HepG2 (cell line): ENCODE data around the gene FOLR1. TPM values are rescaled to one million over a fixed set of nuclear protein-coding genes. Genes with fewer than 3 reads are reported as not detected.

ENCODE experiments used
- ATAC-seq: fragments of 200-7000 bp; cut with Tn5 transposase; 3 replicates; pipeline ENCODE4 v1.9.1; 2020; ENCODE audit warnings: mild to moderate bottlenecking, moderate library complexity
- BruUV-seq: library from RNA; stranded (reverse); fragments of 400-500 nt; replicated peaks from 2 replicates; lab custom pipeline; 2021; lab: Mats Ljungman, UMichigan
- CTCF ChIA-PET: fragments of 300-600 bp; formaldehyde crosslinking; extraction: SDS; loops from one replicate; lab custom pipeline; 2021; ENCODE audit warnings: low total read pairs, inconsistent platforms, low intra/inter-chr PET ratio; lab: Yijun Ruan, JAX
- POLR2A ChIA-PET: fragments of 350-600 bp; sonication (Branson Sonifier 250); formaldehyde crosslinking; loops from one replicate; lab custom pipeline; 2020; ENCODE audit warnings: antibody characterized with exemption, inconsistent platforms; lab: Yijun Ruan, JAX
- DNase-seq: peaks from one replicate; pipeline ENCODE4 v3.0.0-alpha.2; 2015; ENCODE audit warnings: low spot score
- FAIRE-seq: peaks from 3 replicates; lab custom pipeline; 2011; peaks lifted over from hg19 to GRCh38; lab: Jason Lieb, UNC
- H2AFZ ChIP-seq: one replicate; pipeline ENCODE4 v1.6.1; 2011; ENCODE audit warnings: low read length, inconsistent platforms
- H3K27ac ChIP-seq: fragments of 300-600 bp; 3 replicates; pipeline ENCODE4 v1.8.0; 2011; ENCODE audit warnings: mixed run types, mild to moderate bottlenecking, mixed read lengths, low read length, inconsistent platforms; ENCODE audit not compliant: insufficient read depth; ENCODE audit errors: extremely low read length
- H3K27me3 ChIP-seq, 2 experiments: fragments of 200-600 bp in 1 of 2; 2 replicates in 1 of 2; 3 replicates in 1 of 2; pipeline versions ENCODE4 v1.6.0 to v1.8.0; 2011; ENCODE audit warnings: low read length in 2 of 2, mild to moderate bottlenecking in 2 of 2, moderate library complexity in 2 of 2, inconsistent platforms in 1 of 2; ENCODE audit not compliant: insufficient read depth in 2 of 2, control insufficient read depth in 1 of 2
- H3K36me3 ChIP-seq, 2 experiments: fragments of 200-600 bp in 1 of 2; replicated peaks in 1 of 2; 2 replicates in 1 of 2; 3 replicates in 1 of 2; pipeline versions ENCODE4 v1.5.1 to v1.8.0; 2011; ENCODE audit warnings: low read length in 2 of 2, inconsistent platforms in 1 of 2; ENCODE audit not compliant: insufficient read depth in 2 of 2, control insufficient read depth in 1 of 2
- H3K4me1 ChIP-seq: 2 replicates; pipeline ENCODE4 v1.5.1; 2012; ENCODE audit warnings: low read length, inconsistent platforms; ENCODE audit not compliant: insufficient read depth
- H3K4me2 ChIP-seq: 2 replicates; pipeline ENCODE4 v1.6.0; 2011; ENCODE audit warnings: low read depth, low read length, inconsistent platforms
- H3K4me3 ChIP-seq, 3 experiments: fragments of 200-600 bp in 1 of 3; sonication (generic), shearing (Covaris generic) in 1 of 3; replicated peaks in 1 of 3; 2 replicates each; pipeline ENCODE4 v1.5.1; 2011 to 2016; ENCODE audit warnings: low read length in 3 of 3, inconsistent platforms in 2 of 3, low read depth in 2 of 3, mild to moderate bottlenecking in 2 of 3, control low read depth in 1 of 3, mixed read lengths in 1 of 3; ENCODE audit not compliant: insufficient read depth in 1 of 3
- H3K79me2 ChIP-seq: one replicate; pipeline ENCODE4 v1.6.1; 2011; ENCODE audit warnings: low read length, inconsistent platforms; ENCODE audit not compliant: insufficient read depth
- H3K9ac ChIP-seq: 2 replicates; pipeline ENCODE4 v1.6.0; 2011; ENCODE audit warnings: mild to moderate bottlenecking, low read depth, low read length, inconsistent platforms; ENCODE audit not compliant: insufficient read depth
- H3K9me3 ChIP-seq: 2 replicates; pipeline ENCODE4 v1.5.1; 2012; ENCODE audit warnings: mild to moderate bottlenecking, low read length
- H4K20me1 ChIP-seq: 2 replicates; pipeline ENCODE4 v1.6.0; 2011; ENCODE audit warnings: inconsistent platforms, mild to moderate bottlenecking, low read length, moderate library complexity; ENCODE audit not compliant: insufficient read depth
- ATF7 ChIP-seq, 2 experiments: fragments of 450-650 bp in 1 of 2; sonication (generic) in 1 of 2; formaldehyde crosslinking in 1 of 2; IDR thresholded peaks; 2 replicates each; pipeline versions ENCODE4 v1.4.0 to v1.6.1; 2016 to 2020; ENCODE audit warnings: antibody characterized with exemption in 1 of 2, mild to moderate bottlenecking in 1 of 2, missing genetic modification reagents in 1 of 2
- MAFK ChIP-seq, 2 experiments: IDR thresholded peaks in 1 of 2; conservative IDR thresholded peaks in 1 of 2; 2 replicates each; pipeline ENCODE4 v1.6.1; 2011; ENCODE audit warnings: improper control_type of control experiment in 2 of 2, low read length in 2 of 2
- POLR2A ChIP-seq, 2 experiments: IDR thresholded peaks; 2 replicates each; pipeline ENCODE4 v1.6.1; 2011; ENCODE audit warnings: low read depth in 2 of 2, low read length in 2 of 2, mild to moderate bottlenecking in 1 of 2, moderate library complexity in 1 of 2; ENCODE audit not compliant: insufficient read depth in 1 of 2
- PREB ChIP-seq: sonication (generic); formaldehyde crosslinking; IDR thresholded peaks from 2 replicates; pipeline ENCODE4 v1.4.0; 2020; ENCODE audit warnings: missing genetic modification reagents
- SP1 ChIP-seq, 2 experiments: fragments of 450-650 bp in 1 of 2; sonication (generic) in 1 of 2; formaldehyde crosslinking in 1 of 2; IDR thresholded peaks; 2 replicates each; pipeline versions ENCODE4 v1.4.0 to v1.6.1; 2016 to 2020; ENCODE audit warnings: missing genetic modification reagents in 1 of 2
- ZNF800 ChIP-seq: sonication (generic); formaldehyde crosslinking; IDR thresholded peaks from 2 replicates; pipeline ENCODE4 v1.4.0; 2020; ENCODE audit warnings: missing genetic modification reagents
- WGBS: methylation state at CpG from one replicate; pipeline ENCODE4 v1.1.6; 2017; ENCODE audit warnings: low lambda C conversion rate; 5-methylcytosine and 5-hydroxymethylcytosine counted together
- in situ Hi-C: cut with HindIII; loops from 2 replicates; pipeline ENCODE4 v1.10.0; 2017; ENCODE audit warnings: low pct_unique_long_range_greater_than_20kb; ENCODE audit not compliant: extremely low pct_ligation_motif_present
- intact Hi-C: fragments of 100-400 bp; cut with micrococcal nuclease; formaldehyde crosslinking; loops from one replicate; pipeline ENCODE4 v1.10.0; 2022; ENCODE audit not compliant: unreplicated experiment
- polyA plus RNA-seq, 8 experiments: library from polyadenylated mRNA; depleted of rRNA in 3 of 8; stranded (reverse) in 7 of 8; unstranded in 1 of 8; fragments of >200 nt; fragmentation: Illumina TruSeq in 4 of 8; extraction: Trizol in 4 of 8; gene quantifications; 2 replicates each; pipeline versions ENCODE4 v1.2.1 to v1.2.3, GENCODE V29; 2011 to 2016; ENCODE audit warnings: low read depth in 4 of 8, missing spikeins in 1 of 8, mixed read lengths in 1 of 8; ENCODE audit not compliant: insufficient read depth in 1 of 8
- total RNA-seq, 5 experiments: library from RNA; depleted of rRNA; stranded (reverse); fragments of >200 nt; fragmentation: Illumina TruSeq; extraction: Trizol; gene quantifications; 2 replicates each; pipeline ENCODE4 v1.2.3, GENCODE V29; 2016; ENCODE audit warnings: low read depth in 1 of 5

The FOLR1 gene
- total and polyA plus RNA-seq, 2 of the 13 experiments (the other 11 are each of a cell fraction or from before 2014, with no cell fraction given), result 0.20 TPM; not detected in 1

DNA sequence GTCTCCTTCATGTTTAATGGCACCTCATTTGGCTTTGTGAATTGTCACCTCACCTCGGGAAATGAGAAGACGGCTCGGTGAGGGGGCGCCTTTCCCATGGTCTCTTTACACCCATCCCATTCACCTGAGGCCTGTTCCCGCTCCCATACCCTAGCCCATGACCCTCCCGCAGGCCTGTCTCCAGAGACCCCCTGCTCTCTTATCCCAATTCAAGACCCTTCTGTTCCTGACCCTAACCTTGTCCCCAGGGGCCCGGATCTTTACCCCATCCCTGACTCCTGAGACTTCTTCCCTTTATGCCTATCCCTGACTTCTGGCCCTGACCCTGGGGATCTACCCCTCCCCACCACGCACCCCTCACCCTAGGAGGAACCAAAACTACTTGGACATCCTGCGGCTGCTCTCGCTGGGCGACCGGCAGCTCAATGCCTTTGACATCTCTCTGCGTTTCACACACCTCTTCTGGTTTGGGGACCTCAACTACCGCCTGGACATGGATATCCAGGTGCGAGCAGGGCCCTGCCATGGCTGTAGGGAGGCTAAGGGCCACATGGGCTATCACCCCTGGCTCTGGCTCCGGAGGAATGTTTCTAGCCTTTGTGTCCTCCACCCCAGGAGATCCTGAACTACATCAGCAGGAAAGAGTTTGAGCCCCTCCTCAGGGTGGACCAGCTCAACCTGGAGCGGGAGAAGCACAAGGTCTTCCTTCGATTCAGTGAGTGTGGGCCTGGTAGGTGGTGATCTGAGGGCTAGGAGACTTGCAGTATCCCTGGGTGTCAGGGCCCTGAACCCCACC is 40.5 kb downstream of the FOLR1 start:
- Histone ChIP-seq H3K4me2 (no peak overlapping the region), H3K27me3 (no peaks in the 10 kb centered on the region), H3K79me2 (no peaks in the 10 kb centered on the region), H3K27ac (no peak overlapping the region), H4K20me1 (no peaks in the 10 kb centered on the region), H3K4me3 (no peak overlapping the region), H3K4me1 (no peaks in the 10 kb centered on the region), H3K9ac (no peak overlapping the region), H3K9me3 (no peaks in the 10 kb centered on the region), H3K36me3 (peaks cover 21 to 61% of the 10 kb centered on the region in 2 experiments; a peak in 4 of 5 replicates), H2AFZ (no peak overlapping the region)
- ChIA-PET CTCF (no interaction called here), POLR2A (no interaction called here)
- WGBS, result 95% methylated on average over 16 of the region's 18 CpGs
- intact Hi-C loops, result no loop called here
- FAIRE-seq, result no peak
- no peak for ATAC-seq
- TF ChIP-seq MAFK (conservative IDR thresholded peaks at IDR 0.05 in 1 of 2, IDR thresholded peaks at IDR 0.05 in 1 of 2; ENCODE audit: low read length in 2 of 2), result no peak
- no peak for TF ChIP-seq PREB
- 0 out of 4 replicates have a peak, but pooled peaks of 1 of the 2 experiments have one; percentile 2 for TF ChIP-seq POLR2A (IDR thresholded peaks at IDR 0.05; ENCODE audit: insufficient read depth in 1 of 2, low read depth in 2 of 2, low read length in 2 of 2)
- no peak for TF ChIP-seq SP1 (IDR thresholded peaks at IDR 0.05)
- TF ChIP-seq SP1 (CRISPR knock-in tag; IDR thresholded peaks at IDR 0.05), result no peak
- in situ Hi-C loops, result no loop called here
- BruUV-seq, result no TSS peak
- no peak for DNase-seq

GRCh38 chr11:72233056-72233772 is 41.3 kb downstream of the FOLR1 start:
- BruUV-seq, result no TSS peak
- in situ Hi-C loops, result no loop called here
- 0 out of 4 replicates have a peak, but pooled peaks of 1 of the 2 experiments have one; percentile 10 for TF ChIP-seq POLR2A (IDR thresholded peaks at IDR 0.05; ENCODE audit: insufficient read depth in 1 of 2, low read depth in 2 of 2, low read length in 2 of 2)
- TF ChIP-seq ATF7 (IDR thresholded peaks at IDR 0.05), result 0 out of 2 replicates have a peak, but pooled peaks have one; percentile 3
- no peak for TF ChIP-seq ATF7 (CRISPR knock-in tag; IDR thresholded peaks at IDR 0.05)
- no peak for TF ChIP-seq ZNF800 (CRISPR knock-in tag)
- TF ChIP-seq, all 625 proteins: peak for 2
- ChIA-PET CTCF (no interaction called here), POLR2A (no interaction called here)
- H3K27me3 ChIP-seq, result no peaks in the 10 kb centered on the region
- H3K27ac ChIP-seq, result no peak overlapping the region
- H4K20me1 ChIP-seq, result no peaks in the 10 kb centered on the region
- no peak for ATAC-seq
- peaks cover 21 to 61% of the 10 kb centered on the region in 2 experiments; a peak in 4 of 5 replicates for H3K36me3 ChIP-seq
- no peak overlapping the region for H3K4me2 ChIP-seq
- H2AFZ ChIP-seq, result no peak overlapping the region
- intact Hi-C loops, result no loop called here
- no peak for DNase-seq
- 94% methylated on average over 12 of the region's 13 CpGs for WGBS
- H3K4me3 ChIP-seq, result no peak overlapping the region
- no peaks in the 10 kb centered on the region for H3K9me3 ChIP-seq
- no peaks in the 10 kb centered on the region for H3K4me1 ChIP-seq
- H3K9ac ChIP-seq, result no peak overlapping the region
- no peak for FAIRE-seq
- H3K79me2 ChIP-seq, result no peaks in the 10 kb centered on the region
